Measurements from ENCODE around the gene SLC40A1. TPM values are rescaled to one million over a fixed set of nuclear protein-coding genes. Genes with fewer than 3 reads are reported as not detected.
A peak's percentile ranks its signal among the peaks of the same experiment; 100 is the strongest.

Gene SLC40A1
- total RNA-seq, 6 experiments from 2014 or later, result 101 to 289 (median 134) TPM

DNA sequence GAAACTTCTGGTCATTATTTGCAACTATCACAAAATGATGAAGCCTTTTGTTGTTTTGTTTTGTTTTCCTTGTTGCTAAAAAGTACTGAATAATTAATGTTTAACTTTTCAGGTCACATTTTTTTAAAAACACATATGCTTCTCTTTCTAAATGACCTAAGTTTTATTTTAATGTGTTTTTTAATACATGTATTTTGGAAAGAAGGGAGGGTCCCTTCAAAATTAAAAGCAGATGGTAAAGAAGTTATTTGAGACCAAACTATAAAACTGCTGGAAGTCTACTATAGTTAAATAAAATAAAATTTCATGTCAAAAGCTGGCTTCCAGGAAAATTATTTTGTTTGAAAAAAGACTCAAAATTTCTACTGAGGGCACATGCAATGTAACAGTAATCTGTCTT is 41.2 kb upstream of the SLC40A1 start:
- DNase-seq (no peak), ATAC-seq (no peak)
- intact Hi-C loops (cut with DNase I), result no loop called here
- no peaks in the 10 kb centered on the region for H3K9me3 ChIP-seq
- TF ChIP-seq CTCF (IDR thresholded peaks at IDR 0.05), result no peak
- no peak for TF ChIP-seq POLR2A (IDR thresholded peaks at IDR 0.05)
- H3K36me3 ChIP-seq, result no peaks in the 10 kb centered on the region
- no peak overlapping the region for H3K4me3 ChIP-seq
- no peaks in the 10 kb centered on the region for H3K27me3 ChIP-seq
- no peaks in the 10 kb centered on the region for H3K4me1 ChIP-seq
- no peak overlapping the region for H3K27ac ChIP-seq

DNA sequence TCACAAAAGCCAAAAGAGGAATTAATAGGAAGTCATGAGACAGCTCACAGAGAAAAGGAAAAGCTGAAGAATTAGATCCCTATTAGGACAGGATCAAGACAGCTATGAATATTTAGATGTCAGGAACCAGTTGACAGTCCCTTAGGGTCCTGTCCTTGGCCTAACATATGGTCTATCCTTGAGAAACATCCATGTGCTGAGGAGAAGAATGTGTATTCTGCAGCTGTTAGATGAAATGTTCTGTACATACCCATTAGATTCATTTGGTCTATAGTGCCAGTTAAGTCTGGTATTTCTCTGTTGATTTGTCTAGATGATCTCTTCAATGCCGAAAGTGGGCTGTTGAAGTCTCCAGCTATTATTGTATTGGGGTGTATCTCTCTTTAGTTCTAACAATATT is 37.6 kb upstream of the SLC40A1 start:
- TF ChIP-seq CTCF (IDR thresholded peaks at IDR 0.05), result no peak
- no peak for TF ChIP-seq POLR2A (IDR thresholded peaks at IDR 0.05)
- no peak overlapping the region for H3K27ac ChIP-seq
- 0% methylated on average over 1 of the region's 1 CpG for WGBS (ENCODE audit: insufficient coverage, low coverage, low lambda C conversion rate, missing lambda C conversion rate)
- H3K27me3 ChIP-seq, result no peaks in the 10 kb centered on the region
- no peak overlapping the region for H3K4me3 ChIP-seq
- no peak for DNase-seq
- H3K36me3 ChIP-seq, result no peaks in the 10 kb centered on the region
- no peak for ATAC-seq
- no peaks in the 10 kb centered on the region for H3K9me3 ChIP-seq
- peaks cover 0 to 4% (median 0%) of the 10 kb centered on the region in 4 donors for H3K4me1 ChIP-seq
- intact Hi-C loops (cut with DNase I), result no loop called here

DNA sequence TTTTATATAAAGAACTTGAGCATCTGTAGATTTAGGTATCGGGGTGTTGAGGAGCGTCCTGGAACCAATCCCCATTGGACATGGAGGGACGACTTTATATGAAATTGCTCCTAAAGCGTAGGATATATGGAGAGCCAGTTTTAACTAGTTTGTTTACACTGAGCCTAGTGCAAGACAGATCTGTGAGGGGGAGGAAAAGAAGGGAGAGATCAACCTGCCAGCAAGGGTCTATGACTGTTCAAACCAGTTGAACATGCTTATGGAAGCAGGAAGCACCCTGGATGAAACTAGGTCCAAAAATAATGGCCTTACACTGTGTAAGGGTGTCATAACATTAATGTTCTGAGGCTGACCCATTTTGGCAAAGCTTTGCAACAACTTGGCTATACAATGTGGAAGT is 34.0 kb upstream of the SLC40A1 start:
- H3K27ac ChIP-seq, result no peak overlapping the region
- H3K9me3 ChIP-seq, result no peaks in the 10 kb centered on the region
- no peaks in the 10 kb centered on the region for H3K27me3 ChIP-seq
- intact Hi-C loops (cut with DNase I), result no loop called here
- WGBS (ENCODE audit: insufficient coverage, low coverage, low lambda C conversion rate, missing lambda C conversion rate), result 91% methylated on average over 4 of the region's 4 CpGs
- ATAC-seq (no peak), DNase-seq (no peak)
- H3K4me1 ChIP-seq, result peaks cover 0 to 8% (median 5%) of the 10 kb centered on the region in 4 donors
- no peak for TF ChIP-seq CTCF (IDR thresholded peaks at IDR 0.05)
- TF ChIP-seq POLR2A (IDR thresholded peaks at IDR 0.05), result no peak
- H3K36me3 ChIP-seq, result no peaks in the 10 kb centered on the region
- H3K4me3 ChIP-seq, result no peak overlapping the region

DNA sequence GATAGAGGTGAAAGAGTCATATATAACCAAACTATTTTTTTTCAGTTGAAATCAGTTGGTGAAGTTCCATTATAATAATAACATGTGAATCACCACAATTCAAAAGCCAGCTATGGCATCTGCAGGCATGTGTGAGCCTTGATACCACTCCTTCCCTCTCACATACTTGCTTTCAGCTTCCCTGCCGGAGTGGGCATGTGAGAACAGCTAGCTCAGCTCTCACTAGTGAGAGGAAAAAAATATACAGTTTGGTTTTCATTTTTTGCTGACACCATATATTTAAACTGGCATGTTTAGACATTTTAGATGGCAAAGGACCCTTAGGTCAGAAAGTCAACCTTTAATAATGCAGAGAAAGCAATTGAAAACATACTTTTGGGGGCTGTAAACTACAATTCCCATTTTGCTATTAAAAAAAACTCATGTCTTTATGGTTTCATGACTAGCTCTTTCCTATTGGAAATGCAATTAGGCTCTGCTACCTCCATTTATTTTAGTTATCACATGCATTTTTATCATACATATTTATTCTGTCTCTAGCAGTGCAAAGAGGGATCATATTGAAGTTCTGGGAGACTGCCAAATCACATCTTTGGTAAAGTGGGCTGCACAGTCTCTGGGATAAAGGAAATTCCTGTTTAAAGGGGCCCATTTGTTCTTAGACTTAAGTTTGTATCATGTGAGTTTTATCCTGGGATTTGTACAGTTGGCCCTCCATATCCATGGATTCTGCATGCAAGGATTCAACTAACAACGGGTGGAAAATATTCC is 33.2 kb upstream of the SLC40A1 start:
- Histone ChIP-seq H3K27me3 (no peaks in the 10 kb centered on the region), H3K36me3 (no peaks in the 10 kb centered on the region), H3K9me3 (no peaks in the 10 kb centered on the region), H3K4me3 (peak overlapping the region in 1 of 3 donors; percentile 14), H3K4me1 (peaks cover 0 to 8% (median 5%) of the 10 kb centered on the region in 4 donors), H3K27ac (peak overlapping the region; percentile 56 to 63 (median 58))
- intact Hi-C loops (cut with DNase I), result no loop called here
- ATAC-seq (peak; percentile 32 to 62 (median 44)), DNase-seq (no peak)
- TF ChIP-seq CTCF (IDR thresholded peaks at IDR 0.05) (no peak), POLR2A (IDR thresholded peaks at IDR 0.05) (no peak)
- WGBS (ENCODE audit: insufficient coverage, low coverage, low lambda C conversion rate, missing lambda C conversion rate), result 41% methylated on average over 2 of the region's 2 CpGs
